SJSA1 (cell line): ENCODE results near the gene EEF1AKMT3. TPM values are rescaled to one million over a fixed set of nuclear protein-coding genes. Genes with fewer than 3 reads are reported as not detected.
A peak's percentile ranks its signal among the peaks of the same experiment; 100 is the strongest.

Experiments used
- DNase-seq, 2 experiments: peaks; one replicate each; pipeline ENCODE4 v3.0.0-alpha.2; 2015 to 2020; ENCODE audit warnings: low spot score in 2 of 2, low read depth in 1 of 2
- H3K27ac ChIP-seq: fragments of 250-450 bp; sonication (Bioruptor Pico); 2 replicates; pipeline ENCODE4 v1.5.1; 2020; ENCODE audit warnings: mild to moderate bottlenecking, moderate library complexity
- H3K27me3 ChIP-seq: fragments of 250-450 bp; sonication (Bioruptor Pico); replicated peaks from 2 replicates; pipeline ENCODE4 v1.5.1; 2020; ENCODE audit warnings: mild to moderate bottlenecking, moderate library complexity
- H3K36me3 ChIP-seq: fragments of 250-450 bp; sonication (Bioruptor Pico); 2 replicates; pipeline ENCODE4 v1.5.1; 2020; ENCODE audit warnings: mild to moderate bottlenecking
- H3K4me1 ChIP-seq: fragments of 250-450 bp; sonication (Bioruptor Pico); replicated peaks from 2 replicates; pipeline ENCODE4 v1.6.1; 2021; ENCODE audit warnings: mild to moderate bottlenecking
- H3K4me3 ChIP-seq: fragments of 250-450 bp; sonication (Bioruptor Pico); 2 replicates; pipeline ENCODE4 v1.5.1; 2020; ENCODE audit warnings: mild to moderate bottlenecking
- H3K9me3 ChIP-seq: fragments of 250-450 bp; sonication (Bioruptor Pico); replicated peaks from 2 replicates; pipeline ENCODE4 v1.5.1; 2020; ENCODE audit warnings: mild to moderate bottlenecking
- total RNA-seq: library from RNA; depleted of rRNA; stranded (reverse); fragments of >200 nt; shearing (Covaris generic); gene quantifications from 2 replicates; pipeline ENCODE4 v1.2.3, GENCODE V29; 2014

EEF1AKMT3 gene
- total RNA-seq, 1 experiment from 2014 or later = 62.2 TPM

GRCh38 chr12:57751432-57751787, 21.0 kb upstream of the EEF1AKMT3 start:
- peaks cover 42% of the 10 kb centered on the region for H3K4me1 ChIP-seq
- peak overlapping the region; percentile 90 for H3K27ac ChIP-seq
- H3K27me3 ChIP-seq = peaks cover 23% of the 10 kb centered on the region
- peaks cover 54% of the 10 kb centered on the region for H3K36me3 ChIP-seq
- DNase-seq = peak in 1 of 2 experiments; percentile 95
- H3K9me3 ChIP-seq = no peaks in the 10 kb centered on the region
- peak overlapping the region; percentile 59 for H3K4me3 ChIP-seq

DNA sequence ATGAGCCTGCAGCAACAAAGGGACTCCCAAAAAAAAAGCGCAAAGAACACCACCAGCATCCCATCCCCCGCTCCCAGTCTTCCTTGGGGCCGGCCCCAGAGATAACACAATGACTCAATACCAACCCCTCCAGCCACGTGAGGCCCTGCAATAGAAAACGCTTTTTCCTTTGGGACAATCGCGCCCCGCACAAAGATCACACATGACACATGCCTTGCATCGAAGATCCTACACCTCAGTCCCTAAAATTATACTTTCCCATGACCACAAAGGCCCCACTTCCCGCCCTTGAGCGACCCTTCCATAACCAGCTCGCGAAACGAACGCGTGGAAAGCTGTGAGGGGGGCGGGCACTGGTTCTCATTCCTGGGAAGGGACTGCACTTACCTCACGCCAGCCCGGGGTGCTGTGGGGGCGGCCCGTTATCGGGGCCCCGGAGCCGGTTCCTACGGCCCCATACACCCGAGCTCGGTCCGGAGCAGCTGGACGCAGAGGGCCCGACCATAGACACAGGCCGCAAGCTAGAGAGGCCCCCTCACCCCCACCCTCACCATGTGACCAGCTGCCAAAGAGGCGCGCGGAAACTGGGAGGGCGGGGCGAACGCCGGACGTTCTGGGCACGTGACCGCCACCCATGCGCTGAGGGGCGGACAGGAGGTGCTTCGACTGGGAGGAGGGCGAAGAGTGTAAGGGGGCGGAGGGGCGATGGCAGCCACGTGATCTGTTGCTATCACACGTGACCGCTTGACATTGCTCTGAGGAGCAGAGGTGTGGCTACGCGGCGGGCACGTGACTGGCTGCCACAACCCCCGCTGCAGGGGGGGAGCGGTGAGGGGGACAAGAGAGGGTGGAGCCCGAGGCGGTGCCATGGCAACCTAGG, 20.4 kb upstream of the EEF1AKMT3 start, which contains the start of gene CDK4:
CDK4 (minus strand) TSS at position 523 of the 880 bp plus-strand sequence. CDS start 593 bp downstream, outside the sequence.
- H3K4me1 ChIP-seq = peaks cover 41% of the 10 kb centered on the region
- peak within 1 kb of the TSS; percentile 90 for H3K27ac ChIP-seq
- H3K9me3 ChIP-seq = no peaks in the 10 kb centered on the region
- H3K4me3 ChIP-seq = peak within 1 kb of the TSS; percentile 59
- H3K27me3 ChIP-seq = peaks cover 26% of the 10 kb centered on the region
- H3K36me3 ChIP-seq = peaks cover 48% of the 10 kb centered on the region
- DNase-seq = peak; percentile 100

- peaks cover 42% of the 10 kb centered on the region for H3K36me3 ChIP-seq
- H3K27me3 ChIP-seq = peaks cover 26% of the 10 kb centered on the region
- peaks cover 41% of the 10 kb centered on the region for H3K4me1 ChIP-seq
- no peaks in the 10 kb centered on the region for H3K9me3 ChIP-seq
- H3K27ac ChIP-seq = peak overlapping the region; percentile 27
- H3K4me3 ChIP-seq = peak overlapping the region; percentile 59
- no peak for DNase-seq
These were observed 19.8 kb upstream of the EEF1AKMT3 start for GRCh38 chr12:57752668-57753000.

DNA sequence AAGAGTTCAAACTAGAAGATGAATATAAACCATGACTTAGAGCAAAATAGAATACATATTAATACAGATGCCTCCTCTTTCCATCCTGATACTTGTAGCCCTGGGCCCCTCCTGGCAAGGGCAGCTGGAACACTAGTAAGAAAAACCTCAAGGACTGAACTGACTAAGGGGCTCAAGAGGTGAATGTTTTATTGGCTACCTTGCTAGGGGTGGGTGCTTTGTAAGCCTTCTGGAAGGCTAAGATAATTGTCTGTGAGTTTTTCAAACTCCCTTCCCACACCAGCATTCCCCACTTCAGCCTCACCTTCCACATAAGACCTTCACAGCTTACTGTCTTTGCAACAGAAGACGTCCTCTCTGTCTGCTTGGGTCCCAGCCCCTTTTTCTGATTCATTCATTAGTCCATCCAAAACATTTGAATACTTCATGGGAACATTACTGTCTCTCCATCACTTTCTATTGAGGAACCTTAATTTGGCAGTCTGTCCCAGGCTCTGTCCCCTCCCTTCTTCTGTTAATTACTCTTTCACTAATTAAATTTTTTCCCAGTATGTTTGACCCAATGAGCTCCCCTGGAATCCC, 18.6 kb upstream of the EEF1AKMT3 start:
- DNase-seq = no peak
- Histone ChIP-seq H3K4me3 (no peak overlapping the region), H3K4me1 (peaks cover 41% of the 10 kb centered on the region), H3K27me3 (peaks cover 26% of the 10 kb centered on the region), H3K9me3 (no peaks in the 10 kb centered on the region), H3K27ac (no peak overlapping the region), H3K36me3 (peaks cover 41% of the 10 kb centered on the region)

DNA sequence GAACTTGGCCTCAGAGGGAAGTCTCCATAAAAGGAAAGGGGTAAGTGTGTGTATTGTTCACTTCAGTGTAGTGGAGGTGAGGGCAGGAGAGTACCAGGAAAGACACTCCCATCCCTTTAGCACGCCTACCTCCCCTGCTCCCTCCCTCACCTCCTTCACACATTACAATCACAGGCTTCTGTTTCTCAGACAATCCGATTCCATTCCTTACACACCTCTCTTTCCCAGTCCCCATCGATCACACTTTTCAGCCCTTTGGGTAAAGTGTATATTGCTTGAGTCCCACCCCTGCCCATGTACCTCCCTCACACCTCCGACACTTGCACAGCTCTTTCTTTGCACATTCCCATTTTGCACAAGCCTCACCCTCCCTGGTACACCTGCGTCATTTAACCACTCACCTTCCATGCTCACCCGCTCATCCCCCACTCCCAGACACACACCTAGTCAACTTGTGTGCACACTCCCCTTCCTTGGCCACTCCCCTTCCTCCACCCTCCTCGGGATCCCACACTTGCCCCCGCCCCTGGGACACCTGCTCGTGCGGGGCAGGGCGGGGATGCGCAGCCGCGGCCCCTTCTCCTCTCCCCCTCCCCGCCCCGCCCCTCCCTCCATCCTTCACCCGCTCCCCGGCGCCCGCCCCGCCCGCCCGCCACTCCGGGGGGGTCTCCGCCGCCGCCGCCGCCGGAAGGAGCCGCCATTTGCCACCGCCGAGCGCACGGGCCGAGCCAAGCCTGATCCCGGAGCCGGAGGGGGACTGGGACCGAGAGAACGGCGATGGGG, 17.8 kb upstream of the EEF1AKMT3 start, which contains the start of gene MARCHF9:
MARCHF9 (plus strand) TSS at position 693 of the 783 bp plus-strand sequence. CDS start 426 bp downstream, outside the sequence.
- no peaks in the 10 kb centered on the region for H3K9me3 ChIP-seq
- peak within 1 kb of the TSS; percentile 41 for H3K4me3 ChIP-seq
- H3K27ac ChIP-seq = no peak within 1 kb of the TSS
- H3K27me3 ChIP-seq = peaks cover 28% of the 10 kb centered on the region
- peak; percentile 91 to 99 for DNase-seq
- H3K36me3 ChIP-seq = peaks cover 37% of the 10 kb centered on the region
- H3K4me1 ChIP-seq = peaks cover 41% of the 10 kb centered on the region

DNA sequence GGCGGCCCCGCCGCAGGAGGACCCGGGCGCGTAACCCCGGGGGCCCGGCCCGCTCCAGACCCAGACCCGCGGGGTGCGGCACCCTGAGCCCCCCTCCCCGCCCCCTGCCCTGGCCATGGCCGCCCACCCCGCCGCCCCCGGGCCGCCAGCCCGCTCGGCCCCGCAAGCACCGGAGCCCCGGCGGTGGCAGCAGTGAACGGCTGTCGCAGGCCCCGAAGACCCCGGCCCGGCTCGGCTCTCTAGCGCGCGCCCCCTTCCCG, 17.3 kb upstream of the EEF1AKMT3 start:
- Histone ChIP-seq H3K27ac (no peak overlapping the region), H3K4me1 (peaks cover 41% of the 10 kb centered on the region), H3K4me3 (peak overlapping the region; percentile 41), H3K27me3 (peaks cover 29% of the 10 kb centered on the region), H3K9me3 (no peaks in the 10 kb centered on the region), H3K36me3 (peaks cover 34% of the 10 kb centered on the region)
- DNase-seq = peak in 1 of 2 experiments; percentile 97

GRCh38 chr12:57755454-57756372, 16.7 kb upstream of the EEF1AKMT3 start:
- no peaks in the 10 kb centered on the region for H3K9me3 ChIP-seq
- H3K27me3 ChIP-seq = peaks cover 29% of the 10 kb centered on the region
- no peak overlapping the region for H3K27ac ChIP-seq
- H3K36me3 ChIP-seq = peaks cover 28% of the 10 kb centered on the region
- peak; percentile 85 to 96 for DNase-seq
- peaks cover 38% of the 10 kb centered on the region for H3K4me1 ChIP-seq
- H3K4me3 ChIP-seq = peak overlapping the region; percentile 41

- peaks cover 19% of the 10 kb centered on the region for H3K36me3 ChIP-seq
- no peaks in the 10 kb centered on the region for H3K9me3 ChIP-seq
- no peak overlapping the region for H3K27ac ChIP-seq
- H3K4me1 ChIP-seq = peaks cover 30% of the 10 kb centered on the region
- H3K4me3 ChIP-seq = no peak overlapping the region
- peaks cover 29% of the 10 kb centered on the region for H3K27me3 ChIP-seq
- peak; percentile 90 to 99 for DNase-seq
These were observed 15.7 kb upstream of the EEF1AKMT3 start for GRCh38 chr12:57756406-57757341.

DNA sequence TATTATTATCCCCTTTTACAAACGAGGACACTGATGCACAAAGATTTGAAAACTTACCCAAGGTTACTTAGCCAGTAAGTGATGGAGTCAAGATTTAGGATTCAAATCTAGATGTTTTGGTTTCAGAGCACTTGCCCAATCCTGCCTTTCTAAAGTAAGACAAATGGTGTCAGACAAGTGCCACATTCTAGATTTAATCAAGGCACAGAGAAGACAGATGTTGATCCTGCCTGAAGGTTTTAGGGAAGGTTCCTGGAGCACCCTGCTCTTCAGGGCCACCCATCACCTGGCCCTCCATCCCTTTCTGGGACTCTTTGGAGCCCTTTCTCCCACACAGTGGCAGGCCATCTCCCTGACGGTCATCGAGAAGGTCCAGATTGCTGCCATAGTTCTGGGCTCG, 14.6 kb upstream of the EEF1AKMT3 start:
- no peaks in the 10 kb centered on the region for H3K9me3 ChIP-seq
- peaks cover 15% of the 10 kb centered on the region for H3K36me3 ChIP-seq
- no peak overlapping the region for H3K27ac ChIP-seq
- peaks cover 32% of the 10 kb centered on the region for H3K27me3 ChIP-seq
- no peak overlapping the region for H3K4me3 ChIP-seq
- H3K4me1 ChIP-seq = peaks cover 27% of the 10 kb centered on the region
- no peak for DNase-seq

DNA sequence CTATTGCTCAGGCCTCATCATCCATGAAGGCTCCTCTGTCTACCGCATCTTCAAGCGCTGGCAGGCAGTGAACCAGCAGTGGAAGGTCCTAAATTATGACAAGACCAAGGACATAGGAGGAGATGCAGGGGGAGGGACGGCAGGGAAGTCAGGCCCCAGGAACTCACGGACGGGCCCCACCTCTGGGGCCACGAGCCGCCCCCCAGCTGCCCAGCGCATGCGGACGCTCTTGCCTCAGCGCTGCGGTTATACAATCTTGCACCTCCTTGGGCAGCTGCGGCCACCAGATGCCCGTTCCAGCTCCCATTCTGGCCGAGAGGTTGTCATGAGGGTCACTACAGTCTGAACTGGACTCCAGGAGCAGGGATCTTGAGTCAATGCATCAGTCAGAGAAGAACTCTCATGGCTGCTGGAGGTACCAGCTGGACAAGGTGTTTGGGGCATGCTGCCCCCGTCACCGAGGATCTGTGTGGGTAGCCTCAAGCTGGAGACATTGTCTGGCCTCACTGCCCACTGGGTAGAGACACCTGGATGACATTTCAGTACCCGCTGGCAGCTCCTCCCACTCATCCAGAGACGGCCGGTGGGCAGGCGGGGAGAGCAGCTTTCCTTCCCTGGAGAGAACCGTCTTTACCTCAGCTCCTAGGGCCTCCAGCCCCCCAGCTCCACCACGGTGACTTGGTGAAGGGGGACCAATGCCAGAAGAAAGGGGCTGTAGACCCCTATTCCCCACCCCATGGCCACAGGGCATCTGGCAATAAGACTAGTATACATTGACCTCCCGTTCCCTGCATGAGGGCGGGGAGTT, 13.7 kb upstream of the EEF1AKMT3 start:
- Histone ChIP-seq H3K9me3 (no peaks in the 10 kb centered on the region), H3K4me1 (peaks cover 17% of the 10 kb centered on the region), H3K36me3 (peaks cover 15% of the 10 kb centered on the region), H3K27me3 (peaks cover 36% of the 10 kb centered on the region), H3K4me3 (no peak overlapping the region), H3K27ac (no peak overlapping the region)
- DNase-seq = peak in 1 of 2 experiments; percentile 73

- H3K9me3 ChIP-seq = peaks cover 2% of the 10 kb centered on the region; the same call in 1 of the 2 replicates
- peaks cover 36% of the 10 kb centered on the region for H3K27me3 ChIP-seq
- H3K36me3 ChIP-seq = peaks cover 15% of the 10 kb centered on the region
- H3K4me3 ChIP-seq = no peak overlapping the region
- peaks cover 13% of the 10 kb centered on the region for H3K4me1 ChIP-seq
- no peak for DNase-seq
- no peak overlapping the region for H3K27ac ChIP-seq
These were observed 12.9 kb upstream of the EEF1AKMT3 start for GRCh38 chr12:57759360-57759980.
